ENCODE measurements around the gene MINDY4.

MINDY4 gene

GRCh38 chr7:30920021-30920583, 148.9 kb downstream of the MINDY4 start:
- Histone ChIP-seq H3K9ac (ENCODE audit: low read depth, low read length) (no peak overlapping the region), H3K4me3 (ENCODE audit: low read length) (no peak overlapping the region), H3K9me3 (replicated peaks; ENCODE audit: low read length) (no peaks in the 10 kb centered on the region), H3K36me3 (ENCODE audit: insufficient read depth, low read length) (no peaks in the 10 kb centered on the region), H3K4me1 (ENCODE audit: control insufficient read depth, insufficient read depth, low read length) (peaks cover 15% of the 10 kb centered on the region), H3K4me2 (ENCODE audit: low read length) (no peak overlapping the region), H3K27me3 (ENCODE audit: control insufficient read depth, insufficient read depth, low read length) (no peaks in the 10 kb centered on the region)

DNA sequence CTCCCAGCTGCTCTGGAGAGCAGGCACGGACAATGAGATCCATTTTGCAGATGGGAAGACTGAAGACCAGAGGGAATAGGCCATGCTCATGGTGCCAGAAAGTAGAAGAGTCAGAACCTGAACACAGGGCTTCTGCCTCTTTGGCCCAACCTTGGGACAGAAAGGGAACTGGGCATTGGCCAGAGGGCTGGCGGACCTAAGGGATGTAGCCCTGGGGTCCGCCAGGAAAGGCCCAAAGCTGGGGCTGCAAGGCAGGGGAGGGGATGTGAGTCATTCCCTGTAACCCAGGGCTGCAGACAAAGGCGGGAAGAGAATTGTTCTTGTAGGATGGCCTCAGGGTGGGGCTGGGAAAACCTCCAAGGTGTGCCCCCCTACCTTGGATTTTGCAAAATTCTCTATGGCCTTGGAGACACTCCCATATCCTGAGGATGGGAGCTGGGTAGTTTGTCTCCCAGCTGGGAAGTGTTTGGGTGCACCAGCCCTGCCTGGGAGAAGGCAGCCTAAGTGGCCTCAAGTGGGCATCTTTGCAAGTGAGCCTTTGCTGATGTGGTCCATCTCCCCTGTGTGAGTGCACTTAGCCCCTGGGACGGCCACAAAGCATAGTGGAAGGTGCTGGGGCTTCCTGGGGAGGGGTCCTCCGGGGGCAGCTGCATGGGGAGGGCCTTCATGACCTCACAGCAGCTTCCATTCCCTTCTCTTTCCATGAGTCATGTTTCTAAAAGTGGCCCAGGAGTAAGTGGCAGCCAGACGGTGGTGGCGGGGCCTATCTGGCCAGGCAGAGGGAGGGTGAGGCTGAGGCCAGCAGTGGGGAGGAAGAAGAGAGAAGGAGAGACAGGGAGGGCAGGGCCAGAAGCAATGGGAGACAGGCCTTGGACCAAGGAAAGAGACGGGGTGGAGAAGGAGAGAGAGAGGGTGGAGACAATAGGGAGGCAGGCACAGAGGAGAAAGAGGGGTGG, 149.6 kb downstream of the MINDY4 start:
- Histone ChIP-seq H3K4me2 (ENCODE audit: low read length) (no peak overlapping the region), H3K4me1 (ENCODE audit: control insufficient read depth, insufficient read depth, low read length) (peaks cover 11% of the 10 kb centered on the region)

GRCh38 chr7:30921540-30922401, 150.6 kb downstream of the MINDY4 start:
- Histone ChIP-seq H3K9ac (ENCODE audit: low read depth, low read length) (no peak overlapping the region), H3K4me3 (ENCODE audit: low read length) (no peak overlapping the region), H3K4me1 (ENCODE audit: control insufficient read depth, insufficient read depth, low read length) (peaks cover 11% of the 10 kb centered on the region), H3K27me3 (ENCODE audit: control insufficient read depth, insufficient read depth, low read length) (no peaks in the 10 kb centered on the region), H3K9me3 (replicated peaks; ENCODE audit: low read length) (no peaks in the 10 kb centered on the region), H3K36me3 (ENCODE audit: insufficient read depth, low read length) (no peaks in the 10 kb centered on the region), H3K4me2 (ENCODE audit: low read length) (no peak overlapping the region)

More for the DNA sequence above, 149.6 kb downstream of the MINDY4 start:
- no peaks in the 10 kb centered on the region for H3K9me3 ChIP-seq (replicated peaks; ENCODE audit: low read length)
- H3K27me3 ChIP-seq (ENCODE audit: control insufficient read depth, insufficient read depth, low read length) = no peaks in the 10 kb centered on the region
- no peaks in the 10 kb centered on the region for H3K36me3 ChIP-seq (ENCODE audit: insufficient read depth, low read length)
- H3K4me3 ChIP-seq (ENCODE audit: low read length) = no peak overlapping the region
- H3K9ac ChIP-seq (ENCODE audit: low read depth, low read length) = no peak overlapping the region

GRCh38 chr7:30922596-30922995, 151.4 kb downstream of the MINDY4 start:
- no peak overlapping the region for H3K4me3 ChIP-seq (ENCODE audit: low read length)
- peaks cover 11% of the 10 kb centered on the region for H3K4me1 ChIP-seq (ENCODE audit: control insufficient read depth, insufficient read depth, low read length)
- no peak overlapping the region for H3K9ac ChIP-seq (ENCODE audit: low read depth, low read length)
- H3K9me3 ChIP-seq (replicated peaks; ENCODE audit: low read length) = peaks cover 6% of the 10 kb centered on the region
- H3K27me3 ChIP-seq (ENCODE audit: control insufficient read depth, insufficient read depth, low read length) = no peaks in the 10 kb centered on the region
- no peaks in the 10 kb centered on the region for H3K36me3 ChIP-seq (ENCODE audit: insufficient read depth, low read length)
- no peak overlapping the region for H3K4me2 ChIP-seq (ENCODE audit: low read length)

GRCh38 chr7:30923009-30923773, 152.0 kb downstream of the MINDY4 start:
- Histone ChIP-seq H3K9ac (ENCODE audit: low read depth, low read length) (no peak overlapping the region), H3K27me3 (ENCODE audit: control insufficient read depth, insufficient read depth, low read length) (no peaks in the 10 kb centered on the region), H3K4me1 (ENCODE audit: control insufficient read depth, insufficient read depth, low read length) (peaks cover 11% of the 10 kb centered on the region), H3K9me3 (replicated peaks; ENCODE audit: low read length) (peaks cover 6% of the 10 kb centered on the region), H3K4me3 (ENCODE audit: low read length) (no peak overlapping the region), H3K4me2 (ENCODE audit: low read length) (no peak overlapping the region), H3K36me3 (ENCODE audit: insufficient read depth, low read length) (no peaks in the 10 kb centered on the region)

DNA sequence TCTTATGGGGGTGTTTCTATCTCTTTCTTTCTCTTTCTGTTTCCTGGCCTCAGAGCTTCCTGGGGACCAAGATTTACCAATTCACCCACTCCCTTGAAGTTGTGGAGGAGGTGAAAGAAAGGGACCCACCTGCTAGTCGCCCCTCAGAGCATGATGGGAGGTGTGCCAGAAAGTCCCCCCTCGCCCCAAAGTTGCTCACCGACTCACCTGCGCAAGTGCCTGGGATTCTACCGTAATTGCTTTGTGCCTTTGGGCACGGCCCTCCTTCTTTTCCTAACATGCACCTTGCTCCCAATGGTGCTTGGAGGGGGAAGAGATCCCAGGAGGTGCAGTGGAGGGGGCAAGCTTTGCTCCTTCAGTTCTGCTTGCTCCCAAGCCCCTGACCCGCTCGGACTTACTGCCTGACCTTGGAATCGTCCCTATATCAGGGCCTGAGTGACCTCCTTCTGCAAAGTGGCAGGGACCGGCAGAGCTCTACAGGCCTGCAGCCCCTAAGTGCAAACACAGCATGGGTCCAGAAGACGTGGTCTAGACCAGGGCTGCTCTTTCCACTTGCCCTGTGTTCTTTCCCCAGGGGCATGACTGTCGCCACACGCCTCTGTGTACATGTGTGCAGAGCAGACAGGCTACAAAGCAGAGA, 152.7 kb downstream of the MINDY4 start:
- H3K9ac ChIP-seq (ENCODE audit: low read depth, low read length) = no peak overlapping the region
- H3K36me3 ChIP-seq (ENCODE audit: insufficient read depth, low read length) = no peaks in the 10 kb centered on the region
- H3K4me2 ChIP-seq (ENCODE audit: low read length) = no peak overlapping the region
- no peaks in the 10 kb centered on the region for H3K27me3 ChIP-seq (ENCODE audit: control insufficient read depth, insufficient read depth, low read length)
- H3K9me3 ChIP-seq (replicated peaks; ENCODE audit: low read length) = peaks cover 6% of the 10 kb centered on the region
- H3K4me1 ChIP-seq (ENCODE audit: control insufficient read depth, insufficient read depth, low read length) = peaks cover 11% of the 10 kb centered on the region
- no peak overlapping the region for H3K4me3 ChIP-seq (ENCODE audit: low read length)

- H3K4me1 ChIP-seq (ENCODE audit: control insufficient read depth, insufficient read depth, low read length) = peaks cover 11% of the 10 kb centered on the region
- H3K9me3 ChIP-seq (replicated peaks; ENCODE audit: low read length) = peaks cover 6% of the 10 kb centered on the region
- H3K27me3 ChIP-seq (ENCODE audit: control insufficient read depth, insufficient read depth, low read length) = peaks cover 2% of the 10 kb centered on the region
- H3K9ac ChIP-seq (ENCODE audit: low read depth, low read length) = no peak overlapping the region
- H3K36me3 ChIP-seq (ENCODE audit: insufficient read depth, low read length) = no peaks in the 10 kb centered on the region
- H3K4me3 ChIP-seq (ENCODE audit: low read length) = no peak overlapping the region
- no peak overlapping the region for H3K4me2 ChIP-seq (ENCODE audit: low read length)
Observed at GRCh38 chr7:30924624-30925023, 153.4 kb downstream of the MINDY4 start.

GRCh38 chr7:30925117-30925516, 153.9 kb downstream of the MINDY4 start:
- H3K4me3 ChIP-seq (ENCODE audit: low read length) = no peak overlapping the region
- H3K9ac ChIP-seq (ENCODE audit: low read depth, low read length) = no peak overlapping the region
- H3K4me2 ChIP-seq (ENCODE audit: low read length) = no peak overlapping the region
- peaks cover 6% of the 10 kb centered on the region for H3K9me3 ChIP-seq (replicated peaks; ENCODE audit: low read length)
- no peaks in the 10 kb centered on the region for H3K36me3 ChIP-seq (ENCODE audit: insufficient read depth, low read length)
- H3K27me3 ChIP-seq (ENCODE audit: control insufficient read depth, insufficient read depth, low read length) = peaks cover 5% of the 10 kb centered on the region
- peaks cover 11% of the 10 kb centered on the region for H3K4me1 ChIP-seq (ENCODE audit: control insufficient read depth, insufficient read depth, low read length)

DNA sequence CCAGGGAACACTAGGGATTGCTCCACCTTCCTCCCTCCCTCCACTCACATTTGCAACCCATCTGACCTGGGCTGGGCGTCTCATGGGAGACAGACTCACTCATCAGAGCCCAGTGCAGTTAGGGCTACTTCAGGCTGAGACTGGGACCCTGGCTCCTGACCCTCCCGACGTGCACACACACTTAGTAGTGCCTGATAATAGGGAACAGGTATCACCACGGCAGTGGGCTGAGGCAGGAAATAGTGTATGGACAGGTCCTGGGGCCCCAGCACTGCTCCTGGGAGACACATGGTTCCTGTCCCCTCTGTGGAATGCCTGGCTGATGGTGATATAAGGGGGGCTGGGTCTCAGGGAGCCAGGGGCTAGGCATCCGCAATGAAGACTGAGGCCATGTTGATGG, 154.7 kb downstream of the MINDY4 start:
- H3K4me3 ChIP-seq (ENCODE audit: low read length) = no peak overlapping the region
- peaks cover 6% of the 10 kb centered on the region for H3K9me3 ChIP-seq (replicated peaks; ENCODE audit: low read length)
- peaks cover 5% of the 10 kb centered on the region for H3K27me3 ChIP-seq (ENCODE audit: control insufficient read depth, insufficient read depth, low read length)
- peaks cover 9% of the 10 kb centered on the region for H3K4me1 ChIP-seq (ENCODE audit: control insufficient read depth, insufficient read depth, low read length)
- no peaks in the 10 kb centered on the region for H3K36me3 ChIP-seq (ENCODE audit: insufficient read depth, low read length)
- no peak overlapping the region for H3K9ac ChIP-seq (ENCODE audit: low read depth, low read length)
- no peak overlapping the region for H3K4me2 ChIP-seq (ENCODE audit: low read length)

GRCh38 chr7:30926313-30926712, 155.1 kb downstream of the MINDY4 start:
- H3K36me3 ChIP-seq (ENCODE audit: insufficient read depth, low read length) = no peaks in the 10 kb centered on the region
- H3K9ac ChIP-seq (ENCODE audit: low read depth, low read length) = no peak overlapping the region
- no peak overlapping the region for H3K4me3 ChIP-seq (ENCODE audit: low read length)
- no peak overlapping the region for H3K4me2 ChIP-seq (ENCODE audit: low read length)
- peaks cover 6% of the 10 kb centered on the region for H3K9me3 ChIP-seq (replicated peaks; ENCODE audit: low read length)
- peaks cover 7% of the 10 kb centered on the region for H3K4me1 ChIP-seq (ENCODE audit: control insufficient read depth, insufficient read depth, low read length)
- H3K27me3 ChIP-seq (ENCODE audit: control insufficient read depth, insufficient read depth, low read length) = peaks cover 8% of the 10 kb centered on the region

All from skeletal muscle satellite cell (primary cell).